PC-3 (cell line): ENCODE data around the gene C19orf47. TPM values are rescaled to one million over a fixed set of nuclear protein-coding genes. Genes with fewer than 3 reads are reported as not detected.

ENCODE experiments used
- ATAC-seq: fragments of 200-7000 bp; cut with Tn5 transposase; 2 replicates; pipeline ENCODE4 v1.9.1; 2020; ENCODE audit warnings: mild to moderate bottlenecking, moderate library complexity
- BruUV-seq: library from RNA; stranded (reverse); fragments of 400-500 nt; replicated peaks from 2 replicates; lab custom pipeline; 2021; lab: Mats Ljungman, UMichigan
- CTCF ChIA-PET: fragments of 300-600 bp; sonication (Branson Sonifier 250); formaldehyde crosslinking; loops from one replicate; lab custom pipeline; 2022; ENCODE audit warnings: antibody characterized with exemption; lab: Charles Lee
- POLR2A ChIA-PET: fragments of 300-600 bp; sonication (Branson Sonifier 250); formaldehyde crosslinking; loops from one replicate; lab custom pipeline; 2022; ENCODE audit warnings: antibody characterized with exemption; ENCODE audit not compliant: unreplicated experiment; lab: Charles Lee
- DNase-seq: peaks from one replicate; pipeline ENCODE4 v3.0.0-alpha.2; 2015
- H2AFZ ChIP-seq: fragments of 300-600 bp; sonication (generic); 2 replicates; pipeline ENCODE4 v1.6.0; 2016; ENCODE audit warnings: antibody characterized with exemption, low read length
- H3F3A ChIP-seq: fragments of 300-600 bp; sonication (generic); one replicate; pipeline ENCODE4 v1.6.0; 2017; ENCODE audit warnings: antibody characterized with exemption, low read length, control low read depth, mild to moderate bottlenecking; ENCODE audit not compliant: unreplicated experiment
- H3K27ac ChIP-seq: fragments of 300-600 bp; sonication (generic); 2 replicates; pipeline ENCODE4 v1.5.1; 2016; ENCODE audit warnings: mild to moderate bottlenecking, low read length
- H3K27me3 ChIP-seq: fragments of 300-600 bp; sonication (generic); 2 replicates; pipeline ENCODE4 v1.6.1; 2016; ENCODE audit warnings: low read length, mixed read lengths
- H3K36me3 ChIP-seq: fragments of 300-600 bp; sonication (generic); 2 replicates; pipeline ENCODE4 v1.6.1; 2016; ENCODE audit warnings: low read depth, mixed run types, low read length, mixed read lengths
- H3K4me1 ChIP-seq: fragments of 300-600 bp; sonication (generic); 2 replicates; pipeline ENCODE4 v1.5.1; 2016; ENCODE audit warnings: low read length; ENCODE audit not compliant: insufficient read depth
- H3K4me2 ChIP-seq: fragments of 300-600 bp; sonication (generic); 2 replicates; pipeline ENCODE4 v1.6.0; 2016; ENCODE audit warnings: low read length
- H3K4me3 ChIP-seq: fragments of 300-600 bp; sonication (generic); 2 replicates; pipeline ENCODE4 v1.5.1; 2016; ENCODE audit warnings: mild to moderate bottlenecking, low read length, mixed read lengths
- H3K79me2 ChIP-seq: fragments of 300-600 bp; sonication (generic); 2 replicates; pipeline ENCODE4 v1.6.1; 2017; ENCODE audit warnings: low read length, mixed read lengths
- H3K9ac ChIP-seq: fragments of 300-600 bp; sonication (generic); 2 replicates; pipeline ENCODE4 v1.6.0; 2016; ENCODE audit warnings: mild to moderate bottlenecking, low read length
- H3K9me2 ChIP-seq: fragments of 300-600 bp; sonication (generic); replicated peaks from 2 replicates; pipeline ENCODE4 v1.6.1; 2016; ENCODE audit warnings: mixed run types, low read length, mixed read lengths
- H3K9me3 ChIP-seq: fragments of 300-600 bp; sonication (generic); 2 replicates; pipeline ENCODE4 v1.6.1; 2016; ENCODE audit warnings: low read length, mixed read lengths
- H4K20me1 ChIP-seq: fragments of 300-600 bp; sonication (generic); 2 replicates; pipeline ENCODE4 v1.6.1; 2016; ENCODE audit warnings: low read length, mixed read lengths
- EZH2 ChIP-seq: fragments of 300-600 bp; sonication (generic); IDR thresholded peaks from one replicate; pipeline ENCODE4 v1.6.1; 2017; ENCODE audit warnings: antibody characterized with exemption, mild to moderate bottlenecking, low read length; ENCODE audit not compliant: unreplicated experiment
- EZH2phosphoT487 ChIP-seq: fragments of 300-600 bp; sonication (generic); IDR thresholded peaks from 2 replicates; pipeline ENCODE4 v1.6.1; 2018; ENCODE audit warnings: mild to moderate bottlenecking, antibody characterized with exemption, low read length, borderline replicate concordance
- intact Hi-C: fragments of 100-400 bp; cut with micrococcal nuclease; formaldehyde crosslinking; loops from 2 replicates; pipeline ENCODE4 v1.9.0; 2023
- total RNA-seq: library from RNA; depleted of rRNA; stranded (reverse); fragments of >200 nt; gene quantifications from 2 replicates; pipeline ENCODE4 v1.2.3, GENCODE V29; 2014
- TF ChIP-seq, protein P1 (sequence below): fragments of 300-600 bp; sonication (generic); conservative IDR thresholded peaks from 2 replicates; pipeline ENCODE4 v1.5.1; 2017; ENCODE audit warnings: antibody characterized with exemption, low read depth, mild to moderate bottlenecking, low read length

C19orf47 gene
- total RNA-seq, 1 experiment from 2014 or later: 13.9 TPM

DNA sequence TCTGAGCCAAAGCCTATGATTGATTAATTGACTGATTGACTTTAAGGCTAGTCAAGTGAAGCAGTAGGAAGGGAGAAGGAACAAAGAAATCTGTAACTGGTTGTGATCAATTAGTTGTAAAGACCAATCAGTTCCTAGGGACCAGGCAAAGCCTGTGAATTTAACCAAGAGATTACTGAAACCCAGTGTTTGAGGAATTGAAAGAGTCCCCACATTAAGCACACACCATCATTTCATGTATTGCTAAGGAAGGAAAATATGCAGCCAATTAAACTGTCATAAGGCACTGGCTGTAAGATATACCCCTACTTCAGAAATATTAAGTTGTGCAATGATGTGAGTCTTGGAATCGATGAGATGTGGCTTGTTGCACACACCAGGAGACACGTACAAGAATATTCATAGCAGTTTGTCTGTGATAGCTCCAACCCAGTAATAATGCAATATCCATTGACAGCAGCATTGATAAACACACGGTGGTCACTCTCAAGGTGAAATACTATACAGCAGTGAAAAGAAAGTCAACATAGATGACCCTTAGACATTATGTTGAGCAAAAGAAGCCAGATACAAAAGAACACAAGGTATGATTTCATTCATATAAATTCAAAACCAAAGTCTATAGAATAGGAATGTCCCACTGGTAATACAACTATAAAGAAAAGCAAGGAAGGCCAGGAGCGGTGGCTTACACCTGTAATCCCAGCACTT, 9.0 kb downstream of the C19orf47 start:
- Histone ChIP-seq H3K9ac (no peak overlapping the region), H3K9me2 (no peaks in the 10 kb centered on the region), H3K9me3 (no peaks in the 10 kb centered on the region), H3K79me2 (no peaks in the 10 kb centered on the region), H3F3A (no peaks in the 10 kb centered on the region), H3K4me3 (no peak overlapping the region), H2AFZ (no peak overlapping the region), H3K27ac (no peak overlapping the region), H3K4me2 (no peak overlapping the region), H3K27me3 (no peaks in the 10 kb centered on the region), H3K36me3 (no peaks in the 10 kb centered on the region), H3K4me1 (no peaks in the 10 kb centered on the region), H4K20me1 (no peaks in the 10 kb centered on the region)
- ATAC-seq: no peak
- no peak for DNase-seq
- intact Hi-C loops: no loop called here
- TF ChIP-seq EZH2 (no peak), EZH2phosphoT487 (no peak)
- TF ChIP-seq, protein P1, sequence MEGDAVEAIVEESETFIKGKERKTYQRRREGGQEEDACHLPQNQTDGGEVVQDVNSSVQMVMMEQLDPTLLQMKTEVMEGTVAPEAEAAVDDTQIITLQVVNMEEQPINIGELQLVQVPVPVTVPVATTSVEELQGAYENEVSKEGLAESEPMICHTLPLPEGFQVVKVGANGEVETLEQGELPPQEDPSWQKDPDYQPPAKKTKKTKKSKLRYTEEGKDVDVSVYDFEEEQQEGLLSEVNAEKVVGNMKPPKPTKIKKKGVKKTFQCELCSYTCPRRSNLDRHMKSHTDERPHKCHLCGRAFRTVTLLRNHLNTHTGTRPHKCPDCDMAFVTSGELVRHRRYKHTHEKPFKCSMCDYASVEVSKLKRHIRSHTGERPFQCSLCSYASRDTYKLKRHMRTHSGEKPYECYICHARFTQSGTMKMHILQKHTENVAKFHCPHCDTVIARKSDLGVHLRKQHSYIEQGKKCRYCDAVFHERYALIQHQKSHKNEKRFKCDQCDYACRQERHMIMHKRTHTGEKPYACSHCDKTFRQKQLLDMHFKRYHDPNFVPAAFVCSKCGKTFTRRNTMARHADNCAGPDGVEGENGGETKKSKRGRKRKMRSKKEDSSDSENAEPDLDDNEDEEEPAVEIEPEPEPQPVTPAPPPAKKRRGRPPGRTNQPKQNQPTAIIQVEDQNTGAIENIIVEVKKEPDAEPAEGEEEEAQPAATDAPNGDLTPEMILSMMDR: no peak
- ChIA-PET CTCF (no interaction called here), POLR2A (interaction anchor here (0.7 kb wide), 1 partner anchor 898 kb away, joined by 24 read pairs; no protein-coding TSS in a partner anchor)
- no TSS peak for BruUV-seq

DNA sequence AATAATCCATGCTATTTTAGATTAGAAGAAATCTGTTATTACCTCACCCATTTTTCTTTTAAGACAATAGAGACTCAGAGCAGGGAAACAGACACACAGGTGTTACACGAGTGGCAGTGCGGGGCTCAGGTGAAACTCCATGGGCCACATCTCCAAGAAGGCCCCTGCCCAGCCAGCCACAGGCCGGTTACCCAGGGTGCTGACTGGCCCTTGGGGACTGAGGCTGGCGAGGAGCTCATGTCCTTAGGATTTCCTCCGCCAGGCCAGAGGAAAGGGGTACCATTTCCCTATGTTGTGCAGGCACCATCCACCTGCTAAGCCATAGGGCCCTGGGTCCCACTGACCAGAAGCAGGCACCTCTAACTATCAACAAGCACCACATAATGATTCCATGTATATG, 10.6 kb downstream of the C19orf47 start:
- H3K4me2 ChIP-seq: no peak overlapping the region
- no peaks in the 10 kb centered on the region for H3K9me3 ChIP-seq
- no peak overlapping the region for H3K27ac ChIP-seq
- H3K79me2 ChIP-seq: no peaks in the 10 kb centered on the region
- no peaks in the 10 kb centered on the region for H4K20me1 ChIP-seq
- H3K36me3 ChIP-seq: peaks cover 2% of the 10 kb centered on the region; the same call in 1 of the 2 replicates
- H3K9me2 ChIP-seq: no peaks in the 10 kb centered on the region
- H3K4me3 ChIP-seq: no peak overlapping the region
- intact Hi-C loops: no loop called here
- no TSS peak for BruUV-seq
- H3K9ac ChIP-seq: no peak overlapping the region
- ChIA-PET CTCF (no interaction called here), POLR2A (no interaction called here)
- H3K27me3 ChIP-seq: no peaks in the 10 kb centered on the region
- H3F3A ChIP-seq: no peaks in the 10 kb centered on the region
- ATAC-seq (no peak), DNase-seq (no peak)
- no peak overlapping the region for H2AFZ ChIP-seq
- H3K4me1 ChIP-seq: no peaks in the 10 kb centered on the region
- TF ChIP-seq EZH2: no peak
- TF ChIP-seq, protein P1: no peak
- TF ChIP-seq EZH2phosphoT487: no peak

DNA sequence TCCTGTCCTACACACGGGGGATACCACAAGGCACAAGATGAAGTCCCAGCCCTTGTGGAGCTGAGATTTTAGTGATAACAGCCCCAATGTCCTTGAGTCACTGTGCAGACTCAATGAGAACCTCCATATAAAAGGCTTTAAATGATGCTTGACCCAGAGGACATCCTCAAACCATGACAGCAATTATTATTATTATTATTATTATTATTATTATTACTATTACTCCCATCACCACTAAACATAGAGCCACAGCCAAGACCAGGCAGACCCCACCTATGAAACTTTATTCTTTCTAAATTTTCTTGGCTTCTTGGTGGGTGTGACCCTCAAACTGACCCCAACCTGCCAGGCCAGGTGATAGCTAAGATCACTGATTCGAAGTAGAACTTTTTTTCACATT, 11.1 kb downstream of the C19orf47 start:
- Histone ChIP-seq H3K36me3 (peaks cover 3% of the 10 kb centered on the region; the same call in 1 of the 2 replicates), H3K27me3 (no peaks in the 10 kb centered on the region), H3K4me3 (no peak overlapping the region), H3K9me2 (no peaks in the 10 kb centered on the region), H3K9me3 (no peaks in the 10 kb centered on the region), H3K4me2 (no peak overlapping the region), H4K20me1 (no peaks in the 10 kb centered on the region), H3K4me1 (no peaks in the 10 kb centered on the region), H3K9ac (no peak overlapping the region), H2AFZ (no peak overlapping the region), H3K79me2 (no peaks in the 10 kb centered on the region), H3K27ac (no peak overlapping the region), H3F3A (no peaks in the 10 kb centered on the region)
- POLR2A ChIA-PET: no interaction called here
- no TSS peak for BruUV-seq
- intact Hi-C loops: no loop called here
- ATAC-seq (no peak), DNase-seq (no peak)
- TF ChIP-seq, protein P1: no peak
- no peak for TF ChIP-seq EZH2phosphoT487
- TF ChIP-seq EZH2: no peak
- CTCF ChIA-PET: no interaction called here
